Panc1 (cell line): Measurements from ENCODE around the gene ABCF3. TPM values are rescaled to one million over a fixed set of nuclear protein-coding genes. Genes with fewer than 3 reads are reported as not detected.

ENCODE experiments used
- microRNA-seq: library from miRNA; unstranded; fragments of <30 nt; microRNA quantifications from one replicate; pipeline ENCODE4 v1.1.0, GENCODE V29; 2020; ENCODE audit not compliant: unreplicated experiment
- total RNA-seq: library from RNA; stranded (reverse); gene quantifications from one replicate; pipeline ENCODE4 v1.2.1, GENCODE V29; 2021; ENCODE audit not compliant: unreplicated experiment

The ABCF3 gene
- total RNA-seq, 1 experiment from 2014 or later: 101 TPM

Small RNAs within 50 kb of the gene (microRNA-seq; reads per million reads assigned to microRNA genes)
- 3.2 reads per million, percentile 3 among the genes with 10 or more reads in this experiment for gene MIR1224

Other genes with a start within 250 kb of the ABCF3 start
- 35.1 TPM for gene ABCC5, start 168.3 kb upstream of the ABCF3 start, total RNA-seq
- not detected for gene HTR3D, start 154.5 kb upstream of the ABCF3 start, total RNA-seq
- not detected for gene HTR3C, start 133.2 kb upstream of the ABCF3 start, total RNA-seq
- gene HTR3E, start 89.1 kb upstream of the ABCF3 start, total RNA-seq: not detected
- gene EIF2B5, start 50.8 kb upstream of the ABCF3 start, total RNA-seq: 60.2 TPM
- gene DVL3, start 30.8 kb upstream of the ABCF3 start, total RNA-seq: 97.2 TPM
- 335 TPM for gene AP2M1, start 11.3 kb upstream of the ABCF3 start, total RNA-seq
- 0.28 TPM for gene VWA5B2, start 43.4 kb downstream of the ABCF3 start, total RNA-seq
- 72.7 TPM for gene ALG3, start 62.8 kb downstream of the ABCF3 start, total RNA-seq
- 10.7 TPM for gene EEF1AKMT4, start 63.5 kb downstream of the ABCF3 start, total RNA-seq
- 5.7 TPM for gene CAMK2N2, start 75.4 kb downstream of the ABCF3 start, total RNA-seq
- not detected for gene ECE2, start 89.8 kb downstream of the ABCF3 start, total RNA-seq
- 536 TPM for gene PSMD2, start 113.0 kb downstream of the ABCF3 start, total RNA-seq
- gene EIF4G1, start 128.4 kb downstream of the ABCF3 start, total RNA-seq: 798 TPM
- gene FAM131A, start 151.4 kb downstream of the ABCF3 start, total RNA-seq: 30.1 TPM
- 22.5 TPM for gene CLCN2, start 175.4 kb downstream of the ABCF3 start, total RNA-seq
- gene POLR2H, start 175.5 kb downstream of the ABCF3 start, total RNA-seq: 156 TPM
- not detected for gene THPO, start 192.0 kb downstream of the ABCF3 start, total RNA-seq
- gene CHRD, start 193.9 kb downstream of the ABCF3 start, total RNA-seq: 1.4 TPM